ENCODE results near the gene NTHL1. TPM values are rescaled to one million over a fixed set of nuclear protein-coding genes. Genes with fewer than 3 reads are reported as not detected.
A peak's percentile ranks its signal among the peaks of the same experiment; 100 is the strongest.

The NTHL1 gene
- total and polyA plus RNA-seq, 3 experiments from 2014 or later = 16.3 to 29.5 (median 28.7) TPM

GRCh38 chr16:2040041-2040786, 7.4 kb downstream of the NTHL1 start:
- H3K9me3 Mint-ChIP-seq = no peaks in the 10 kb centered on the region
- H3K4me1 Mint-ChIP-seq = no peaks in the 10 kb centered on the region
- Histone ChIP-seq H3K9me3 (ENCODE audit: low read length) (no peaks in the 10 kb centered on the region), H3K4me1 (ENCODE audit: insufficient read depth, low read length) (no peaks in the 10 kb centered on the region), H3K27me3 (ENCODE audit: insufficient read depth, low read length, poor library complexity, severe bottlenecking) (no peaks in the 10 kb centered on the region), H3K36me3 (ENCODE audit: insufficient read depth, low read length) (no peaks in the 10 kb centered on the region), H3K4me3 (ENCODE audit: low read length) (no peak overlapping the region), H3K27ac (ENCODE audit: low read depth, low read length) (no peak overlapping the region)
- no peaks in the 10 kb centered on the region for H3K36me3 Mint-ChIP-seq
- POLR2A ChIA-PET = no interaction called here
- no peak overlapping the region for H3K4me3 Mint-ChIP-seq
- DNase-seq = no peak
- no peak overlapping the region for H3K27ac Mint-ChIP-seq
- H3K27me3 Mint-ChIP-seq = no peaks in the 10 kb centered on the region
- CTCF ChIA-PET = interaction anchor here (2.1 kb wide), 1 partner anchor 100 kb away, joined by 8 read pairs; no protein-coding TSS in a partner anchor

- no peak overlapping the region for H3K27ac Mint-ChIP-seq
- H3K27me3 ChIP-seq (ENCODE audit: insufficient read depth, low read length, poor library complexity, severe bottlenecking) = no peaks in the 10 kb centered on the region
- no peaks in the 10 kb centered on the region for H3K36me3 ChIP-seq (ENCODE audit: insufficient read depth, low read length)
- H3K4me1 Mint-ChIP-seq = no peaks in the 10 kb centered on the region
- DNase-seq = no peak
- H3K4me3 ChIP-seq (ENCODE audit: low read length) = no peak overlapping the region
- ChIA-PET CTCF (interaction anchor here (1.3 to 2.1 kb wide), 2 partner anchors 17 to 101 kb away, joined by 4 to 8 read pairs; no protein-coding TSS in a partner anchor), POLR2A (no interaction called here)
- H3K4me1 ChIP-seq (ENCODE audit: insufficient read depth, low read length) = no peaks in the 10 kb centered on the region
- H3K36me3 Mint-ChIP-seq = no peaks in the 10 kb centered on the region
- no peaks in the 10 kb centered on the region for H3K9me3 ChIP-seq (ENCODE audit: low read length)
- H3K27ac ChIP-seq (ENCODE audit: low read depth, low read length) = peak overlapping the region; percentile 16
- H3K27me3 Mint-ChIP-seq = no peaks in the 10 kb centered on the region
- H3K9me3 Mint-ChIP-seq = no peaks in the 10 kb centered on the region
- H3K4me3 Mint-ChIP-seq = no peak overlapping the region
These were observed 8.2 kb downstream of the NTHL1 start for GRCh38 chr16:2039274-2040031.

GRCh38 chr16:2038382-2039231, 9.0 kb downstream of the NTHL1 start:
- no peak overlapping the region for H3K27ac ChIP-seq (ENCODE audit: low read depth, low read length)
- Mint-ChIP-seq H3K9me3 (no peaks in the 10 kb centered on the region), H3K36me3 (no peaks in the 10 kb centered on the region), H3K27ac (no peak overlapping the region), H3K27me3 (no peaks in the 10 kb centered on the region), H3K4me3 (no peak overlapping the region), H3K4me1 (no peaks in the 10 kb centered on the region)
- ChIA-PET CTCF (interaction anchor here (1.3 to 2.1 kb wide), 2 partner anchors 16 to 102 kb away, joined by 4 to 8 read pairs; no protein-coding TSS in a partner anchor), POLR2A (interaction anchor here (0.7 kb wide), 1 partner anchor 414 kb away, joined by 3 read pairs; no protein-coding TSS in a partner anchor)
- H3K4me1 ChIP-seq (ENCODE audit: insufficient read depth, low read length) = no peaks in the 10 kb centered on the region
- H3K9me3 ChIP-seq (ENCODE audit: low read length) = no peaks in the 10 kb centered on the region
- DNase-seq = no peak
- no peaks in the 10 kb centered on the region for H3K36me3 ChIP-seq (ENCODE audit: insufficient read depth, low read length)
- H3K4me3 ChIP-seq (ENCODE audit: low read length) = no peak overlapping the region
- H3K27me3 ChIP-seq (ENCODE audit: insufficient read depth, low read length, poor library complexity, severe bottlenecking) = no peaks in the 10 kb centered on the region

GRCh38 chr16:2037647-2038381, 9.8 kb downstream of the NTHL1 start:
- Mint-ChIP-seq H3K4me1 (no peaks in the 10 kb centered on the region), H3K27me3 (no peaks in the 10 kb centered on the region), H3K4me3 (no peak overlapping the region), H3K9me3 (no peaks in the 10 kb centered on the region), H3K27ac (no peak overlapping the region), H3K36me3 (no peaks in the 10 kb centered on the region)
- no peak overlapping the region for H3K4me3 ChIP-seq (ENCODE audit: low read length)
- POLR2A ChIA-PET = no interaction called here
- DNase-seq = no peak
- no peak overlapping the region for H3K27ac ChIP-seq (ENCODE audit: low read depth, low read length)
- no peaks in the 10 kb centered on the region for H3K9me3 ChIP-seq (ENCODE audit: low read length)
- H3K27me3 ChIP-seq (ENCODE audit: insufficient read depth, low read length, poor library complexity, severe bottlenecking) = no peaks in the 10 kb centered on the region
- no peaks in the 10 kb centered on the region for H3K36me3 ChIP-seq (ENCODE audit: insufficient read depth, low read length)
- H3K4me1 ChIP-seq (ENCODE audit: insufficient read depth, low read length) = no peaks in the 10 kb centered on the region
- CTCF ChIA-PET = no interaction called here

GRCh38 chr16:2037115-2037514, 10.5 kb downstream of the NTHL1 start:
- Mint-ChIP-seq H3K4me3 (no peak overlapping the region), H3K27ac (no peak overlapping the region), H3K4me1 (no peaks in the 10 kb centered on the region), H3K27me3 (no peaks in the 10 kb centered on the region), H3K9me3 (no peaks in the 10 kb centered on the region), H3K36me3 (no peaks in the 10 kb centered on the region)
- Histone ChIP-seq H3K27me3 (ENCODE audit: insufficient read depth, low read length, poor library complexity, severe bottlenecking) (no peaks in the 10 kb centered on the region), H3K9me3 (ENCODE audit: low read length) (no peaks in the 10 kb centered on the region), H3K27ac (ENCODE audit: low read depth, low read length) (no peak overlapping the region), H3K36me3 (ENCODE audit: insufficient read depth, low read length) (no peaks in the 10 kb centered on the region), H3K4me1 (ENCODE audit: insufficient read depth, low read length) (no peaks in the 10 kb centered on the region), H3K4me3 (ENCODE audit: low read length) (no peak overlapping the region)
- DNase-seq = no peak
- CTCF ChIA-PET = no interaction called here
- POLR2A ChIA-PET = interaction anchor here (2.0 kb wide), 1 partner anchor 10 kb away, joined by 6 read pairs; the partner anchor contains the start of genes NTHL1 and TSC2

GRCh38 chr16:2036200-2036966, 11.3 kb downstream of the NTHL1 start:
- no peak for DNase-seq
- Histone ChIP-seq H3K36me3 (ENCODE audit: insufficient read depth, low read length) (no peaks in the 10 kb centered on the region), H3K4me3 (ENCODE audit: low read length) (no peak overlapping the region), H3K27me3 (ENCODE audit: insufficient read depth, low read length, poor library complexity, severe bottlenecking) (no peaks in the 10 kb centered on the region), H3K9me3 (ENCODE audit: low read length) (no peaks in the 10 kb centered on the region), H3K27ac (ENCODE audit: low read depth, low read length) (no peak overlapping the region), H3K4me1 (ENCODE audit: insufficient read depth, low read length) (no peaks in the 10 kb centered on the region)
- Mint-ChIP-seq H3K4me1 (no peaks in the 10 kb centered on the region), H3K27ac (no peak overlapping the region), H3K4me3 (no peak overlapping the region), H3K27me3 (no peaks in the 10 kb centered on the region), H3K9me3 (no peaks in the 10 kb centered on the region), H3K36me3 (no peaks in the 10 kb centered on the region)
- POLR2A ChIA-PET = interaction anchor here (2.0 kb wide), 1 partner anchor 11 kb away, joined by 6 read pairs; the partner anchor contains the start of genes NTHL1 and TSC2
- CTCF ChIA-PET = no interaction called here
